CD14-positive monocyte (primary cell): ENCODE measurements around the gene MCEE. TPM values are rescaled to one million over a fixed set of nuclear protein-coding genes. Genes with fewer than 3 reads are reported as not detected.

Experiments
- DNase-seq, 3 donors: peaks; one replicate each; pipeline ENCODE4 v3.0.0-alpha.2; 2011 to 2022
- H2AFZ ChIP-seq: 2 replicates; pipeline ENCODE4 v1.6.0; 2012; ENCODE audit warnings: mild to moderate bottlenecking, low read depth, low read length, inconsistent platforms; ENCODE audit not compliant: insufficient read depth, poor library complexity, severe bottlenecking
- H3K27ac ChIP-seq, 2 donors: 1 replicate in 1 of 2; 2 replicates in 1 of 2; pipeline ENCODE4 v1.5.1; 2012 to 2013; ENCODE audit warnings: low read length in 2 of 2, control low read depth in 1 of 2, inconsistent platforms in 1 of 2, low read depth in 1 of 2, mild to moderate bottlenecking in 1 of 2
- H3K27me3 ChIP-seq, 2 donors: one replicate each; pipeline versions ENCODE4 v1.6.0 to v1.6.1; 2011 to 2013; ENCODE audit warnings: low read length in 2 of 2; ENCODE audit not compliant: control insufficient read depth in 2 of 2, insufficient read depth in 2 of 2
- H3K36me3 ChIP-seq, 2 donors: replicated peaks in 1 of 2; 1 replicate in 1 of 2; 2 replicates in 1 of 2; pipeline versions ENCODE4 v1.5.1 to v1.6.1; 2012 to 2013; ENCODE audit warnings: low read length in 2 of 2, control low read depth in 1 of 2, inconsistent platforms in 1 of 2, mild to moderate bottlenecking in 1 of 2; ENCODE audit not compliant: insufficient read depth in 2 of 2, control insufficient read depth in 1 of 2
- H3K4me1 ChIP-seq, 2 donors: 1 replicate in 1 of 2; 2 replicates in 1 of 2; pipeline versions ENCODE4 v1.5.1 to v1.6.1; 2012 to 2013; ENCODE audit warnings: low read length in 2 of 2, control low read depth in 1 of 2, inconsistent platforms in 1 of 2, mild to moderate bottlenecking in 1 of 2, moderate library complexity in 1 of 2; ENCODE audit not compliant: insufficient read depth in 2 of 2, control insufficient read depth in 1 of 2
- H3K4me2 ChIP-seq: replicated peaks from 2 replicates; pipeline ENCODE3; 2012; ENCODE audit warnings: low read length, moderate library complexity, mild to moderate bottlenecking; ENCODE audit not compliant: poor library complexity, severe bottlenecking; ENCODE audit errors: extremely low read depth
- H3K4me3 ChIP-seq, 3 experiments: fragments of 200-600 bp in 1 of 3; sonication (generic) in 1 of 3; replicated peaks in 1 of 3; 1 replicate in 2 of 3; 2 replicates in 1 of 3; pipeline ENCODE4 v1.5.1; 2011 to 2013; ENCODE audit warnings: low read length in 3 of 3, mild to moderate bottlenecking in 3 of 3, control low read depth in 2 of 3, low read depth in 2 of 3, inconsistent platforms in 1 of 3, moderate library complexity in 1 of 3
- H3K79me2 ChIP-seq: 2 replicates; pipeline ENCODE4 v1.6.0; 2012; ENCODE audit warnings: mild to moderate bottlenecking, control low read depth, inconsistent platforms, low read length, moderate library complexity; ENCODE audit not compliant: insufficient read depth
- H3K9ac ChIP-seq: 2 replicates; pipeline ENCODE4 v1.6.0; 2017; ENCODE audit warnings: low read length, mild to moderate bottlenecking; ENCODE audit not compliant: insufficient read depth, poor library complexity, severe bottlenecking
- H3K9me3 ChIP-seq, 2 donors: replicated peaks in 1 of 2; 1 replicate in 1 of 2; 2 replicates in 1 of 2; pipeline versions ENCODE4 v1.5.1 to v1.6.1; 2012 to 2013; ENCODE audit warnings: low read length in 2 of 2, control low read depth in 1 of 2; ENCODE audit not compliant: control insufficient read depth in 1 of 2, insufficient read depth in 1 of 2
- H4K20me1 ChIP-seq: 2 replicates; pipeline ENCODE4 v1.6.0; 2012; ENCODE audit warnings: mild to moderate bottlenecking, low read length, control low read depth, moderate library complexity; ENCODE audit not compliant: insufficient read depth
- H3K27ac Mint-ChIP-seq, 7 donors: one replicate each; pipeline ENCODE4 v1.8.0; 2020; ENCODE audit warnings: mild to moderate bottlenecking in 7 of 7, mixed read lengths in 7 of 7, moderate library complexity in 6 of 7, inconsistent platforms in 2 of 7
- H3K27me3 Mint-ChIP-seq, 3 donors: one replicate each; pipeline ENCODE4 v1.8.0; 2021 to 2022; ENCODE audit warnings: low read depth in 3 of 3, mild to moderate bottlenecking in 3 of 3, mixed read lengths in 3 of 3, moderate library complexity in 3 of 3, inconsistent platforms in 1 of 3
- H3K36me3 Mint-ChIP-seq, 2 donors: one replicate each; pipeline ENCODE4 v1.8.0; 2020; ENCODE audit warnings: mixed read lengths in 2 of 2, inconsistent platforms in 1 of 2, mild to moderate bottlenecking in 1 of 2
- H3K4me1 Mint-ChIP-seq: one replicate; pipeline ENCODE4 v1.8.0; 2020; ENCODE audit warnings: mild to moderate bottlenecking, mixed read lengths
- H3K4me3 Mint-ChIP-seq, 2 donors: one replicate each; pipeline ENCODE4 v1.8.0; 2020; ENCODE audit warnings: mild to moderate bottlenecking in 2 of 2, mixed read lengths in 2 of 2, moderate library complexity in 1 of 2
- H3K9me3 Mint-ChIP-seq, 7 donors: one replicate each; pipeline ENCODE4 v1.8.0; 2020 to 2022; ENCODE audit warnings: mixed read lengths in 7 of 7, mild to moderate bottlenecking in 6 of 7, moderate library complexity in 6 of 7, inconsistent platforms in 2 of 7
- CTCF ChIP-seq: fragments of 200-600 bp; IDR thresholded peaks from one replicate; pipeline ENCODE4 v1.8.0; 2022; ENCODE audit warnings: antibody characterized with exemption, mild to moderate bottlenecking
- WGBS: methylation state at CpG from one replicate; pipeline ENCODE4 v1.1.5; 2013; ENCODE audit warnings: missing lambda C conversion rate; ENCODE audit not compliant: insufficient coverage; 5-methylcytosine and 5-hydroxymethylcytosine counted together
- intact Hi-C, 2 donors: fragments of 100-400 bp; cut with micrococcal nuclease; formaldehyde crosslinking; loops; one replicate each; pipeline versions ENCODE4 v1.15.0 to v1.15.1; 2023
- polyA plus RNA-seq, 3 donors: library from polyadenylated mRNA; depleted of rRNA in 1 of 3; unstranded in 2 of 3; stranded (reverse) in 1 of 3; fragments of 300-500 nt in 2 of 3; fragments of >200 nt in 1 of 3; fragmentation: Illumina TruSeq in 2 of 3; gene quantifications; 1 replicate in 2 of 3; 2 replicates in 1 of 3; pipeline ENCODE4 v1.2.3, GENCODE V29; 2012 to 2021

Gene MCEE
- polyA plus RNA-seq, 3 donors: 9.3 to 29.0 (median 24.7) TPM

GRCh38 chr2:71117063-71117462 is 13.0 kb downstream of the MCEE start:
- intact Hi-C loops: no loop called here
- Histone ChIP-seq H3K9ac (no peak overlapping the region), H3K4me2 (no peak overlapping the region), H4K20me1 (no peaks in the 10 kb centered on the region), H3K4me1 (no peaks in the 10 kb centered on the region), H3K27me3 (no peaks in the 10 kb centered on the region), H3K4me3 (no peak overlapping the region), H2AFZ (no peak overlapping the region), H3K27ac (no peak overlapping the region), H3K79me2 (peaks cover 6% of the 10 kb centered on the region), H3K36me3 (peaks cover 46 to 93% of the 10 kb centered on the region in 2 donors), H3K9me3 (no peaks in the 10 kb centered on the region)
- Mint-ChIP-seq H3K4me3 (no peak overlapping the region), H3K9me3 (no peaks in the 10 kb centered on the region), H3K27me3 (no peaks in the 10 kb centered on the region), H3K27ac (no peak overlapping the region), H3K4me1 (no peaks in the 10 kb centered on the region), H3K36me3 (peaks cover 63 to 70% of the 10 kb centered on the region in 2 donors)
- TF ChIP-seq CTCF: no peak
- DNase-seq: no peak

GRCh38 chr2:71113843-71114242 is 16.2 kb downstream of the MCEE start:
- Histone ChIP-seq H3K27me3 (no peaks in the 10 kb centered on the region), H3K27ac (no peak overlapping the region), H3K9me3 (no peaks in the 10 kb centered on the region), H2AFZ (no peak overlapping the region), H3K4me3 (no peak overlapping the region), H3K4me2 (no peak overlapping the region), H4K20me1 (no peaks in the 10 kb centered on the region), H3K9ac (no peak overlapping the region), H3K4me1 (no peaks in the 10 kb centered on the region), H3K79me2 (no peaks in the 10 kb centered on the region), H3K36me3 (peaks cover 44 to 90% of the 10 kb centered on the region in 2 donors)
- no CpG with 5 or more reads among the region's 1 CpG for WGBS
- Mint-ChIP-seq H3K4me3 (no peak overlapping the region), H3K9me3 (peaks cover 0 to 2% (median 0%) of the 10 kb centered on the region in 7 donors), H3K36me3 (peaks cover 65 to 67% of the 10 kb centered on the region in 2 donors), H3K4me1 (no peaks in the 10 kb centered on the region), H3K27ac (no peak overlapping the region), H3K27me3 (no peaks in the 10 kb centered on the region)
- intact Hi-C loops: no loop called here
- TF ChIP-seq CTCF: no peak
- DNase-seq: no peak
